HG02885 (cell line): ENCODE measurements around the gene NTNG2.
"Not testable (repeated sequence)": the region's sequence is repeated elsewhere in the genome, so short reads cannot be mapped to it uniquely, and the experiment has no call there.

Source experiments
- ATAC-seq: cut with Tn5 transposase; IDR thresholded peaks from one replicate; pipeline ENCODE4 v1.9.1; 2021; ENCODE audit warnings: mild to moderate bottlenecking; ENCODE audit not compliant: unreplicated experiment, poor library complexity

Gene NTNG2

DNA sequence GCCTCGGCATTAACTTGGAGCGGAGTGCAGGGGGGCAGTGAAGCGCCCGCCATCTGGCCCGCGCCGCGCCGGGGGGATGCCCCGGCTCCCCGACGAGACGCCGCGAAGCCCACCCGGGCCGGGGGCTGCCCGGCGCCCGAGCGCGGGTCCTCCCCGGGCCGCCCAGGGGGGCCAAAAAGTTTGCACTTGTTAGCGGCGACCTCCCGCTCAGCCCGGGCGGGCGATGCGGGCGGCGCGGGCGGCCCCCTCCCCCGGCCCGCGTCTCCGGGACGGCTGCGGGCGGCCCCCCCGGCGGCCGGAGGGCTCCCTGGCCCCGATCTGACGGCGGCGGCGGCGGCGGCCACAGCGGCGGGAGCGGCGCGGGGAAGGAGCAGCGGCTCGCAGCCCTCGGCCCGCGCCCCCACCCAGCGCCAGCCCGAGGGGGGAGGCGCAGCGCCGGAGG, at the start of gene NTNG2:
NTNG2 (plus strand) TSS at position 316 of the 442 bp plus-strand sequence. CDS start 4,774 bp downstream, outside the sequence.
- no peak for ATAC-seq

- ATAC-seq, result no peak
Measured at GRCh38 chr9:132114102-132114707, 47.7 kb upstream of the NTNG2 start.

DNA sequence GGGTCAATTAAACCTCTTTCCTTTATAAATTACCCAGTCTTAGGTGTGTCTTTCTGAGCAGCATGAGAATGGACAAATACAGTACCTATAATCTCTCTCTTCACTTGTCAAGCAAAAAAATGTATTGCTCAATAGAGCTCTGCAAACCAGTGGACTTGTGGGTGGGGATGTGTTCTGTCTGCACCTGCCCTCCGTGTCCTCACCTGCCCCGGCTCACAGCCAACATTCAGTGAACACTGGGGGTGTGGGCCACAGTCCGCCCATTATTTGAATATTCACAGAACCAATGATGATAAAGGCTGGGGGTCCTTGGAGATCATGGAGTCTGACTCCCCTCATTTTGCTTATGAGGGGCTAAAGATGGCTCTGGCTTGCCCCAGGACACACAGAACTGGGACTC, 45.3 kb upstream of the NTNG2 start:
- no peak for ATAC-seq

GRCh38 chr9:132117694-132118093, 44.2 kb upstream of the NTNG2 start:
- no peak for ATAC-seq

GRCh38 chr9:132121021-132121420, 40.8 kb upstream of the NTNG2 start:
- ATAC-seq, result no peak

DNA sequence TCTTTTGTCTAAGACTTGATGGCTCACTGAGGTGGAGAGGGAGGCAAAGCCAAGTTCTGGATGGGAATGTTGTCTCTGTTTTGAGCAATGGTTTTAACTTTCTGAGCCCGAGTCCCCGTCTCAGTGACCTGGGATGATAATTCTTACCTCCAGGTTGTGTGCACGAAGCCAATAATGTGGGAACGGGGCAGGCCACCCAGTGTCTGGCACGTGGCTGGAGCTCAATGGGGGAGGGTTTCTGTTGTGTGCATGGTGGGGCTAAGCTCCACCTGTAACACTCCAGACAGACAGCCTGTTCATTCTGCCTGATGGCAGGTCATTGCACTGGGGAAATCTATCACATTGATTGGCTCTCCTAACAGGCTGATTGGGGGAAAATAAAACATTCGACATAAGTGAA, 37.1 kb upstream of the NTNG2 start:
- no peak for ATAC-seq

GRCh38 chr9:132125361-132125760, 36.5 kb upstream of the NTNG2 start:
- no peak for ATAC-seq

GRCh38 chr9:132125944-132126679, 35.7 kb upstream of the NTNG2 start:
- no peak for ATAC-seq

- no peak for ATAC-seq
Measured at GRCh38 chr9:132126680-132127236, 35.1 kb upstream of the NTNG2 start.

GRCh38 chr9:132127888-132128534, 33.8 kb upstream of the NTNG2 start:
- no peak for ATAC-seq

- no peak for ATAC-seq
Measured at GRCh38 chr9:132129535-132129934, 32.3 kb upstream of the NTNG2 start.

DNA sequence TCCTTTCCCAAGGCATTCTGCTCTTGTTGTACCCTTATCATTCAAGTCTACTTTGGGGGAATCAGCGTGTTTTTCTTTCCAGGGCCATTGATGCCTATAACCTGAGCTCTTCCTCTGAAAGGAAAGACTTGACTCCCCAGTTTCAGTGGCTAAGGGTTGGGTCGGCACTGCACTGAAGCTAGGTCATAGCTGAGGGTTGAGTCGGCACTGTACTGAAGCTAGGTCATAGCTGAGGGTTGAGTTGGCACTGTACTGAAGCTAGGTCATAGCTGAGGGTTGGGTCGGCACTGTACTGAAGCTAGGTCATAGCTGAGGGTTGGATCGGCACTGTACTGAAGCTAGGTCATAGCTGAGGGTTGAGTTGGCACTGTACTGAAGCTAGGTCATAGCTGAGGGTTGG, 27.8 kb upstream of the NTNG2 start:
- not testable (repeated sequence) for ATAC-seq

DNA sequence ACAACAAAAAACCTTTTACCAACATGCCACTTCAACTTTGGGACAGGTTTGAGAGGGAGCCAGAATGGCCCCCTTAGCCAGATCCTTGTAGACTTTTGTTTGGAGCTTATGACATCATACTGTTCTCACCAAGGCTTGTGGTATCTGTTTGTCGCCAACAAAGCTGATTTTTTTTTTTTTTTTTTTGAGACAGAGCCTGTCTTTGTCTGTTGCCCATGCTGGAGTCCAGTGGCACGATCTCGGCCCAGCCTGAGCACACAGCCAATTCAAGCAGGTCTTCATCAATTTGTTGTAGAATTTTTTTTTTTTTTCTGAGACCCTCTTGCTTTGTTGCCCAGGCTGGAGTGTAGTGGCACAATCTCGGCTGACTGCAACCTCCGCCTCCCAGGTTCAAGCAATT, 26.4 kb upstream of the NTNG2 start:
- ATAC-seq, result no peak

DNA sequence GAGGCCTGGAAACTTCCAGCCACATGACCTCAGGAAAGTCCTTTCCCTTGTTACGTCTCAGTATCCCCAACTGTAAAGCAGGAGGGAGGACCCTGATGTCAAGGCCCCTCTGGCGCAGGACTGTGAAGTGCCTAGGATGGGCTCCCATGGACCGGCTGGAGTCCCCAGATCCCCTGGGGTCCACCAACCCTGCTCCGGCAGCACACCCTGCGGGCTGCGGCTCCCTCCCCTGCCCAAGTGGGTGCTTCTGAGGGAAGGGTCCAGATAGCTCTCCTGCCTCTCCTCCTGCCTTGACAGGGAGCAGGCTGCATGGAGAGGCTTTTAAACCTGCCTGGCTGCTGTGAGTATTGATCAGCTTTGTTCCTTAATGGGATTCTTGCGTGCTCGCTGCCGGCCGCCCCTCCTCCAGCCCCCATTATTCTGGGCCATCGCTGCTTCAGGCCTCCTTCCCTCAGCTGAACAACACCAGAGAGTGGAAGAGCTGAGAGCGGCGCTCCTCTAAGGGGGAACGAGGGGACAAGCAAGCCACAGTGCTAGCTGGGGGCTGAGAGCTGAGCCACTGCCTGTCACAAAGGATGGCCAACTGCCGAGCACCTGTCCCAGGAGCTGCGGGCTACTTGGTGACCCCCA, 25.6 kb upstream of the NTNG2 start:
- ATAC-seq, result no peak

DNA sequence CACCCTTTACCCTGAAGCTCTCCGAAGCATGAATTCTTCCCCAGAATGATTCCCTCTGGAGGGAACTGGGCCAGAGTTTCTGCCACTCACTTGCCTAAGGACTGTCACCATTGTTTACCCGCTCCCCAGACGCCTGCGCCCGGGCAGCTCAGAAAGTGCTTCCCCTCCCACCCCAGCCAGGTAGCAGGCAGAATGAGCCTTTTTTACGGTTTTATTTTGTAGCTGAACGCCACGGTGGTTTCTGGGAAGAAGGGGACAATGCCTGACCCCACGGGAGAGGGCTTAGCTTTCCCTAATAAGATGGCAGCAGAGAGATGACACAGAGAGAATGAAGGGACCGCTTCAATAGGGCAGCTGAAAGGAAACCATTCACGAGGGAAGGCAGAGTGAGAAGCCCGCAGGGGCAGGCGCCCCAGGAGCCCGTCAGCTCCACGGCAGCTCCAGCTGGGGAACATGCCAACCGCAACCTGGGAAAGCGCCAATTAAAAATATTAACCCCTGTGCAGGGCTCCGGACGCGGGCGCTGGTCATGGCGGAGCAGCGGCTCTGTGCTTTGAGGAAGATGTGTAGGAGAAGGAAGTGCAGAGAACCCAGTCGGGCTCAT, 20.4 kb upstream of the NTNG2 start:
- no peak for ATAC-seq

- ATAC-seq, result no peak
Measured at GRCh38 chr9:132141948-132142594, 19.8 kb upstream of the NTNG2 start.

DNA sequence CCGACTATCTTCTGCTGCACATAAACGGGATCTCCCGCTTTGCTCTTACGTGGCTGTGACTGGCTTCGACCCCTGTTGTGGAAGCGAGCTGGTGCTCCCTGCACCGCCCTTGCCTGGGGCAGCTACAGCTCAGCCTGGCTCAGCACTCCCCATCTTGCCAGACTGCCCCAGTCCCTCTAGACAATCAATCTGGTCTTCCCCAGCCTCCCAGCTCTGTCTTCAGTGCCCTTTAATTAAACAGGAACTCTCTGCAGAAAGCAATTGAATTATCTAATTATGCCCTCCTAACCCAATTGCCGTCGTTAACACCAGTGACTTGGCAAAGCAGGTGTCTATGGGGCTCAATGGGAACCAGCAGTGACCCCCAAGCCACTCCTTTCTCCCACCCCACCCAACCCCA, 18.9 kb upstream of the NTNG2 start:
- ATAC-seq, result no peak

- no peak for ATAC-seq
Measured at GRCh38 chr9:132143359-132143758, 18.5 kb upstream of the NTNG2 start.

DNA sequence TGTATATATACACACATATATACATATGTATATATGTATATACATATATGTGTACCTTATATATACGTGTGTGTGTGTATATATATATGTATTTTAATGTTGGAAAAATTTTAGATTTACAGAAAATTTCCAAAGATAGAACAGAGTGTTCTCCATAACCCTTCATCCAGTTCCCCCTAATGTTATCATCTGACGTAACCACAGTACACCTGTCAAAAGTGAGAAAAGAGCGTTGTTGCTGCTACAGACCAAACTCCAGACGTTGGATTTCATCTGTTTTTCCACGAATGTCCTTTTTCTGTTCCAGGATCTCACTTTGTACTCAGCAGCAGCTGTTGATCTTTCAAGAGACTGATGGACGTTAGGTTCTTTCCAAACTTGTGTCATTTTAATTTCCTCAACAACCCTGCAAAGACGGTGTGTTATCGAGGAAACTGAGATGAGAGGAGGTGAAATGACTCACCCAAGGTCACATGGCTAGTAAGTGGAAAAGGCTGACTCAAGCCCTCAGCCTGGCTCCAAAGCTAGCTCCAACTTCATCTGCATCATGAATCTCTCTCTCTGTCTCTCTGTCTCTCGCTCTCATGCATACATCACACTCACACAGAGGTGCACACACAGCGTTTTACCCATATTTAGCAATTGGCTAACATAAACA, 17.0 kb upstream of the NTNG2 start:
- no peak for ATAC-seq
